ENCODE data around the gene CACNA1C. TPM values are rescaled to one million over a fixed set of nuclear protein-coding genes. Genes with fewer than 3 reads are reported as not detected.

The CACNA1C gene
- total and polyA plus RNA-seq, 2 of the 4 experiments (the other 2 are of a cell fraction) = 1.6 to 2.6 TPM

- Histone ChIP-seq H3K36me3 (ENCODE audit: control insufficient read depth, insufficient read depth, low read length) (no peaks in the 10 kb centered on the region), H4K20me1 (ENCODE audit: insufficient read depth, low read length) (no peaks in the 10 kb centered on the region), H3K23ac (ENCODE audit: low read depth, low read length) (peak overlapping the region; percentile 48), H3K14ac (replicated peaks; ENCODE audit: low read depth, low read length) (peak overlapping the region; percentile 67), H2AK9ac (replicated peaks; ENCODE audit: low read depth, low read length, poor library complexity) (peak overlapping the region; percentile 87), H2AK5ac (ENCODE audit: low read depth, low read length) (peak overlapping the region; percentile 99), H3K9ac (ENCODE audit: low read depth, low read length) (no peak overlapping the region), H3K4me2 (ENCODE audit: low read depth, low read length) (no peak overlapping the region), H3K56ac (ENCODE audit: extremely low read depth, insufficient read depth, low read length) (peak overlapping the region; percentile 20; the same call in 1 of the 2 replicates), H3K18ac (ENCODE audit: low read depth, low read length) (peak overlapping the region; percentile 88), H4K5ac (ENCODE audit: low read depth, low read length) (peak overlapping the region; percentile 26; the same call in 1 of the 2 replicates), H3K27me3 (ENCODE audit: control insufficient read depth, insufficient read depth, low read length) (no peaks in the 10 kb centered on the region), H4K8ac (ENCODE audit: low read depth in 2 of 2, low read length in 2 of 2) (peak overlapping the region in 1 of 2 experiments; percentile 76; a peak in 1 of 4 replicates), H3K4me3 (ENCODE audit: insufficient read depth, low read depth, low read length) (no peak overlapping the region), H2BK120ac (ENCODE audit: low read depth, low read length) (peak overlapping the region; percentile 98), H3K9me1 (ENCODE audit: insufficient read depth, low read length) (peaks cover 43% of the 10 kb centered on the region), H3K27ac (ENCODE audit: insufficient read depth, low read length) (peak overlapping the region; percentile 35; the same call in 1 of the 2 replicates), H2BK5ac (ENCODE audit: low read depth, low read length, poor library complexity, severe bottlenecking) (peak overlapping the region; percentile 71), H3K4me1 (ENCODE audit: control insufficient read depth, insufficient read depth, low read length) (peaks cover 35% of the 10 kb centered on the region), H2BK20ac (ENCODE audit: low read depth, low read length) (peak overlapping the region; percentile 97; the same call in 1 of the 2 replicates), H4K91ac (ENCODE audit: insufficient read depth, low read depth, low read length) (peak overlapping the region; percentile 87), H3K79me1 (ENCODE audit: low read depth in 1 of 2, low read length in 2 of 2) (peaks cover 6 to 44% of the 10 kb centered on the region in 2 experiments; a peak in 2 of 4 replicates), H3K4ac (ENCODE audit: low read depth, low read length) (peak overlapping the region; percentile 95), H2AFZ (replicated peaks; ENCODE audit: low read length, poor library complexity) (peak overlapping the region; percentile 72), H2BK15ac (ENCODE audit: low read depth, low read length) (peak overlapping the region; percentile 98; the same call in 2 of the 3 replicates), H3K9me3 (ENCODE audit: control insufficient read depth, insufficient read depth, low read length) (no peaks in the 10 kb centered on the region)
- POLR2A ChIA-PET (ENCODE audit: unreplicated experiment) = no interaction called here
- CTCF ChIA-PET = no interaction called here
- dilution Hi-C loops (cut with HindIII; ENCODE audit: low sequenced_read_pairs, unreplicated experiment) (no loop called here), in situ Hi-C loops (cut with MboI; ENCODE audit: low sequenced_read_pairs) (no loop called here), intact Hi-C loops (cut with micrococcal nuclease) (no loop called here)
- DNase-seq (no peak), ATAC-seq (ENCODE audit: low read depth) (no peak)
- TF ChIP-seq POLR2A (IDR thresholded peaks at IDR 0.05; ENCODE audit: low read depth, low read length) (no peak), NFE2L2 (IDR thresholded peaks at IDR 0.05; ENCODE audit: low read depth, low read length) (no peak), RAD21 (IDR thresholded peaks at IDR 0.05; ENCODE audit: low read length) (no peak), MAFK (IDR thresholded peaks at IDR 0.05; ENCODE audit: low read depth, low read length) (no peak), MXI1 (IDR thresholded peaks at IDR 0.05; ENCODE audit: borderline replicate concordance, low read depth, low read length) (no peak), MAZ (IDR thresholded peaks at IDR 0.05; ENCODE audit: borderline replicate concordance, low read depth, low read length) (no peak), RCOR1 (IDR thresholded peaks at IDR 0.05; ENCODE audit: insufficient replicate concordance, low read length) (no peak), FOS (IDR thresholded peaks at IDR 0.05; ENCODE audit: low read depth, low read length) (no peak), SMC3 (IDR thresholded peaks at IDR 0.05; ENCODE audit: low read depth, low read length) (no peak), RFX5 (IDR thresholded peaks at IDR 0.05; ENCODE audit: low read depth, low read length) (no peak), CHD1 (IDR thresholded peaks at IDR 0.05; ENCODE audit: low read depth, low read length) (no peak), BHLHE40 (IDR thresholded peaks at IDR 0.05; ENCODE audit: low read depth, low read length) (no peak)
- TF ChIP-seq, protein P1, sequence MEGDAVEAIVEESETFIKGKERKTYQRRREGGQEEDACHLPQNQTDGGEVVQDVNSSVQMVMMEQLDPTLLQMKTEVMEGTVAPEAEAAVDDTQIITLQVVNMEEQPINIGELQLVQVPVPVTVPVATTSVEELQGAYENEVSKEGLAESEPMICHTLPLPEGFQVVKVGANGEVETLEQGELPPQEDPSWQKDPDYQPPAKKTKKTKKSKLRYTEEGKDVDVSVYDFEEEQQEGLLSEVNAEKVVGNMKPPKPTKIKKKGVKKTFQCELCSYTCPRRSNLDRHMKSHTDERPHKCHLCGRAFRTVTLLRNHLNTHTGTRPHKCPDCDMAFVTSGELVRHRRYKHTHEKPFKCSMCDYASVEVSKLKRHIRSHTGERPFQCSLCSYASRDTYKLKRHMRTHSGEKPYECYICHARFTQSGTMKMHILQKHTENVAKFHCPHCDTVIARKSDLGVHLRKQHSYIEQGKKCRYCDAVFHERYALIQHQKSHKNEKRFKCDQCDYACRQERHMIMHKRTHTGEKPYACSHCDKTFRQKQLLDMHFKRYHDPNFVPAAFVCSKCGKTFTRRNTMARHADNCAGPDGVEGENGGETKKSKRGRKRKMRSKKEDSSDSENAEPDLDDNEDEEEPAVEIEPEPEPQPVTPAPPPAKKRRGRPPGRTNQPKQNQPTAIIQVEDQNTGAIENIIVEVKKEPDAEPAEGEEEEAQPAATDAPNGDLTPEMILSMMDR (conservative IDR thresholded peaks at IDR 0.05; ENCODE audit: low read depth, low read length) = no peak
- TF ChIP-seq, protein P2, sequence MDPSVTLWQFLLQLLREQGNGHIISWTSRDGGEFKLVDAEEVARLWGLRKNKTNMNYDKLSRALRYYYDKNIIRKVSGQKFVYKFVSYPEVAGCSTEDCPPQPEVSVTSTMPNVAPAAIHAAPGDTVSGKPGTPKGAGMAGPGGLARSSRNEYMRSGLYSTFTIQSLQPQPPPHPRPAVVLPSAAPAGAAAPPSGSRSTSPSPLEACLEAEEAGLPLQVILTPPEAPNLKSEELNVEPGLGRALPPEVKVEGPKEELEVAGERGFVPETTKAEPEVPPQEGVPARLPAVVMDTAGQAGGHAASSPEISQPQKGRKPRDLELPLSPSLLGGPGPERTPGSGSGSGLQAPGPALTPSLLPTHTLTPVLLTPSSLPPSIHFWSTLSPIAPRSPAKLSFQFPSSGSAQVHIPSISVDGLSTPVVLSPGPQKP (IDR thresholded peaks at IDR 0.05; ENCODE audit: borderline replicate concordance, low read depth, low read length) = no peak
- TF ChIP-seq, protein P3, sequence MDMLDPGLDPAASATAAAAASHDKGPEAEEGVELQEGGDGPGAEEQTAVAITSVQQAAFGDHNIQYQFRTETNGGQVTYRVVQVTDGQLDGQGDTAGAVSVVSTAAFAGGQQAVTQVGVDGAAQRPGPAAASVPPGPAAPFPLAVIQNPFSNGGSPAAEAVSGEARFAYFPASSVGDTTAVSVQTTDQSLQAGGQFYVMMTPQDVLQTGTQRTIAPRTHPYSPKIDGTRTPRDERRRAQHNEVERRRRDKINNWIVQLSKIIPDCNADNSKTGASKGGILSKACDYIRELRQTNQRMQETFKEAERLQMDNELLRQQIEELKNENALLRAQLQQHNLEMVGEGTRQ (IDR thresholded peaks at IDR 0.05; ENCODE audit: low read depth, low read length) = no peak
- WGBS, 2 experiments (ENCODE audit: extremely low coverage in 2 of 2, insufficient read length in 1 of 2) = 57% methylated on average over 1 of the region's 5 CpGs; no CpG with 5 or more reads in 1 of the 2 experiments
- no TSS peak for BruUV-seq (replicated peaks)
These were observed 282.3 kb downstream of the CACNA1C start for GRCh38 chr12:2335109-2335508.

Data from IMR-90 (cell line).